A549 (cell line): Measurements from ENCODE around the gene BPIFB3. TPM values are rescaled to one million over a fixed set of nuclear protein-coding genes. Genes with fewer than 3 reads are reported as not detected.

Source experiments
- ATAC-seq, 2 experiments: fragments of 200-7000 bp in 1 of 2; fragments of >200 bp in 1 of 2; cut with Nextera tagmentation in 1 of 2; cut with Tn5 transposase in 1 of 2; 3 replicates each; pipeline versions ENCODE4 v1.8.0 to v1.9.1; 2018 to 2020; ENCODE audit warnings: mild to moderate bottlenecking in 1 of 2, moderate library complexity in 1 of 2
- CTCF ChIA-PET: fragments of 300-600 bp; sonication (Branson Sonifier 250); formaldehyde crosslinking; extraction: SDS; loops from one replicate; lab custom pipeline; 2021; ENCODE audit warnings: antibody characterized with exemption, inconsistent platforms; lab: Yijun Ruan, JAX
- POLR2A ChIA-PET: fragments of 350-600 bp; formaldehyde crosslinking; extraction: SDS; loops from one replicate; lab custom pipeline; 2021; ENCODE audit warnings: antibody characterized with exemption, inconsistent platforms; lab: Yijun Ruan, JAX
- DNase-seq, 2 experiments: peaks; one replicate each; pipeline versions ENCODE4 v3.0.0 to v3.0.0-alpha.2; 2011 to 2016; ENCODE audit warnings: low read depth in 1 of 2, low spot score in 1 of 2
- FAIRE-seq: peaks from 2 replicates; lab custom pipeline; 2011; peaks lifted over from hg19 to GRCh38; lab: Jason Lieb, UNC
- H3K27ac ChIP-seq, 2 experiments: fragments of >200 bp; sonication (Bioruptor Twin); formaldehyde crosslinking; 3 replicates each; pipeline ENCODE4 v1.5.1; 2016 to 2017
- H3K4me1 ChIP-seq: fragments of >200 bp; sonication (Bioruptor Twin); formaldehyde crosslinking; 3 replicates; pipeline ENCODE4 v1.6.1; 2016
- H3K4me2 ChIP-seq: fragments of >200 bp; sonication (Bioruptor Twin); formaldehyde crosslinking; 3 replicates; pipeline ENCODE4 v1.6.1; 2016
- H3K4me3 ChIP-seq: fragments of >200 bp; sonication (Bioruptor Twin); formaldehyde crosslinking; 3 replicates; pipeline ENCODE4 v1.5.1; 2016
- H3K9me3 ChIP-seq: fragments of >200 bp; sonication (Bioruptor Twin); formaldehyde crosslinking; 3 replicates; pipeline ENCODE4 v1.6.1; 2016
- BHLHE40 ChIP-seq: IDR thresholded peaks from 2 replicates; pipeline ENCODE4 v1.6.1; 2012; ENCODE audit warnings: low read depth, low read length, inconsistent platforms
- CBX2 ChIP-seq: fragments of 200-600 bp; sonication (generic); IDR thresholded peaks from 2 replicates; pipeline ENCODE4 v1.6.1; 2016; ENCODE audit warnings: low read depth, mild to moderate bottlenecking, borderline replicate concordance
- CBX8 ChIP-seq: fragments of 200-600 bp; sonication (generic); IDR thresholded peaks from 2 replicates; pipeline ENCODE4 v1.6.1; 2016
- CHD2 ChIP-seq: fragments of 150-350 bp; IDR thresholded peaks from 2 replicates; pipeline ENCODE4 v1.6.1; 2014; ENCODE audit warnings: low read length; ENCODE audit not compliant: partially characterized antibody
- CHD4 ChIP-seq: fragments of 200-600 bp; sonication (generic); IDR thresholded peaks from 2 replicates; pipeline ENCODE4 v1.6.1; 2016; ENCODE audit warnings: antibody characterized with exemption, mild to moderate bottlenecking, borderline replicate concordance
- EHMT2 ChIP-seq: fragments of 200-600 bp; sonication (generic); IDR thresholded peaks from 2 replicates; pipeline ENCODE4 v1.6.1; 2016; ENCODE audit warnings: antibody characterized with exemption, low read depth, mild to moderate bottlenecking, moderate library complexity
- EP300 ChIP-seq, 2 experiments: fragments of >200 bp; sonication (Bioruptor Twin); formaldehyde crosslinking; IDR thresholded peaks; 2 replicates in 1 of 2; 3 replicates in 1 of 2; pipeline ENCODE4 v1.6.1; 2016 to 2017
- ESRRA ChIP-seq: fragments of 150-350 bp; IDR thresholded peaks from 2 replicates; pipeline ENCODE4 v1.6.1; 2014; ENCODE audit warnings: mild to moderate bottlenecking, low read length, borderline replicate concordance
- FOSB ChIP-seq: fragments of 250-450 bp; sonication (Bioruptor Pico); IDR thresholded peaks from 2 replicates; pipeline ENCODE4 v1.5.0; 2020; ENCODE audit warnings: mild to moderate bottlenecking, moderate library complexity
- FOXS1 ChIP-seq: fragments of 250-450 bp; sonication (Bioruptor Pico); IDR thresholded peaks from 2 replicates; pipeline ENCODE4 v1.5.0; 2020; ENCODE audit warnings: mild to moderate bottlenecking, moderate library complexity
- HDAC2 ChIP-seq: fragments of 200-600 bp; sonication (generic); IDR thresholded peaks from 2 replicates; pipeline ENCODE4 v1.6.1; 2016
- HEYL ChIP-seq: fragments of 250-450 bp; sonication (Bioruptor Pico); IDR thresholded peaks from 2 replicates; pipeline ENCODE4 v1.8.0; 2021; ENCODE audit warnings: mild to moderate bottlenecking, moderate library complexity
- HOXA7 ChIP-seq: fragments of 250-450 bp; sonication (Bioruptor Pico); IDR thresholded peaks from 2 replicates; pipeline ENCODE4 v1.5.0; 2020; ENCODE audit warnings: mild to moderate bottlenecking, moderate library complexity
- HOXB13 ChIP-seq: fragments of 250-450 bp; sonication (Bioruptor Pico); IDR thresholded peaks from 2 replicates; pipeline ENCODE4 v1.5.0; 2020; ENCODE audit warnings: low read depth, mild to moderate bottlenecking, moderate library complexity
- HOXB5 ChIP-seq: fragments of 250-450 bp; sonication (Bioruptor Pico); IDR thresholded peaks from 2 replicates; pipeline ENCODE4 v1.5.0; 2020; ENCODE audit warnings: mild to moderate bottlenecking, moderate library complexity
- JUN ChIP-seq, 2 experiments: fragments of >200 bp; sonication (Bioruptor Twin); formaldehyde crosslinking; IDR thresholded peaks; 2 replicates in 1 of 2; 3 replicates in 1 of 2; pipeline ENCODE4 v1.6.1; 2016 to 2017
- JUNB ChIP-seq: fragments of >200 bp; sonication (Bioruptor Twin); formaldehyde crosslinking; IDR thresholded peaks from 2 replicates; pipeline ENCODE4 v1.6.1; 2016
- KDM5A ChIP-seq: fragments of 200-600 bp; sonication (generic); IDR thresholded peaks from 2 replicates; pipeline ENCODE4 v1.6.1; 2016; ENCODE audit warnings: antibody characterized with exemption, mild to moderate bottlenecking
- MAFK ChIP-seq: fragments of 450-650 bp; IDR thresholded peaks from 2 replicates; pipeline ENCODE4 v1.6.1; 2014; ENCODE audit not compliant: partially characterized antibody
- MYC ChIP-seq: IDR thresholded peaks from 2 replicates; pipeline ENCODE4 v1.6.1; 2012; ENCODE audit warnings: mild to moderate bottlenecking, inconsistent platforms, low read length, improper control_type of control experiment, borderline replicate concordance
- NFE2L2 ChIP-seq: fragments of 150-350 bp; conservative IDR thresholded peaks from 2 replicates; pipeline ENCODE4 v1.6.1; 2014; ENCODE audit warnings: low read length
- NPAS2 ChIP-seq: fragments of 250-450 bp; sonication (Bioruptor Pico); IDR thresholded peaks from 2 replicates; pipeline ENCODE4 v1.8.0; 2022; ENCODE audit warnings: mild to moderate bottlenecking, moderate library complexity, borderline replicate concordance
- PHF8 ChIP-seq: fragments of 200-600 bp; sonication (generic); IDR thresholded peaks from 2 replicates; pipeline ENCODE4 v1.6.1; 2016; ENCODE audit warnings: low read depth, mild to moderate bottlenecking, antibody characterized with exemption, moderate library complexity, borderline replicate concordance
- POLR2A ChIP-seq: IDR thresholded peaks from 2 replicates; pipeline ENCODE4 v1.6.1; 2012; ENCODE audit warnings: mild to moderate bottlenecking, low read length
- RAD21 ChIP-seq, 2 experiments: fragments of >200 bp in 1 of 2; sonication (Bioruptor Twin) in 1 of 2; formaldehyde crosslinking in 1 of 2; IDR thresholded peaks in 1 of 2; conservative IDR thresholded peaks in 1 of 2; 2 replicates in 1 of 2; 3 replicates in 1 of 2; pipeline ENCODE4 v1.6.1; 2012 to 2018; ENCODE audit warnings: inconsistent platforms in 1 of 2
- RARB ChIP-seq: fragments of 250-450 bp; sonication (Bioruptor Pico); IDR thresholded peaks from 2 replicates; pipeline ENCODE4 v1.8.0; 2021; ENCODE audit warnings: mild to moderate bottlenecking, moderate library complexity
- TFCP2L1 ChIP-seq: fragments of 250-450 bp; sonication (Bioruptor Pico); IDR thresholded peaks from 2 replicates; pipeline ENCODE4 v1.5.0; 2021; ENCODE audit warnings: mild to moderate bottlenecking
- ZFP36 ChIP-seq: fragments of 450-650 bp; IDR thresholded peaks from 2 replicates; pipeline ENCODE4 v1.6.1; 2014; ENCODE audit warnings: borderline replicate concordance; ENCODE audit not compliant: partially characterized antibody
- ZNF302 ChIP-seq: fragments of 250-450 bp; sonication (Bioruptor Pico); IDR thresholded peaks from 2 replicates; pipeline ENCODE4 v1.9.0; 2021; ENCODE audit warnings: inconsistent platforms, mild to moderate bottlenecking, moderate library complexity
- ZSCAN20 ChIP-seq: fragments of 250-450 bp; sonication (Bioruptor Pico); IDR thresholded peaks from 2 replicates; pipeline ENCODE4 v1.8.0; 2022; ENCODE audit warnings: mild to moderate bottlenecking, moderate library complexity
- WGBS: methylation state at CpG from one replicate; pipeline ENCODE4 v1.1.6; 2017; ENCODE audit errors: missing lambda C conversion rate; 5-methylcytosine and 5-hydroxymethylcytosine counted together
- polyA plus RNA-seq, 4 experiments: library from polyadenylated mRNA; depleted of rRNA in 3 of 4; stranded (reverse); fragments of >200 nt; fragmentation: RNase III in 1 of 4; extraction: RNeasy Plus Mini Kit Qiagen cat#74134 plus additional on column Dnase treatment in 1 of 4; gene quantifications; 2 replicates in 3 of 4; 3 replicates in 1 of 4; pipeline ENCODE4 v1.2.3, GENCODE V29; 2011 to 2017
- TF ChIP-seq, protein P1 (sequence below): fragments of >200 bp; sonication (Bioruptor Twin); formaldehyde crosslinking; IDR thresholded peaks from 2 replicates; pipeline ENCODE4 v1.6.1; 2016
- TF ChIP-seq, protein P2 (sequence below): fragments of 450-650 bp; IDR thresholded peaks from 2 replicates; pipeline ENCODE4 v1.6.1; 2014; ENCODE audit warnings: antibody characterized with exemption
- TF ChIP-seq, protein P3 (sequence below): fragments of 150-350 bp; IDR thresholded peaks from 2 replicates; pipeline ENCODE4 v1.6.1; 2014; ENCODE audit warnings: low read depth, mild to moderate bottlenecking, low read length

Gene BPIFB3
- polyA plus RNA-seq, 2 of the 4 experiments (the other 2 are of a cell fraction): not detected

- TF ChIP-seq HOXB13 (CRISPR knock-in tag) (no peak), TFCP2L1 (no peak), FOXS1 (no peak), NPAS2 (CRISPR knock-in tag) (no peak), CBX8 (no peak), HDAC2 (no peak), ESRRA (no peak), ZSCAN20 (no peak), JUNB (no peak), MYC (no peak), NFE2L2 (no peak)
- TF ChIP-seq, protein P1, sequence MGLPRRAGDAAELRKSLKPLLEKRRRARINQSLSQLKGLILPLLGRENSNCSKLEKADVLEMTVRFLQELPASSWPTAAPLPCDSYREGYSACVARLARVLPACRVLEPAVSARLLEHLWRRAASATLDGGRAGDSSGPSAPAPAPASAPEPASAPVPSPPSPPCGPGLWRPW: no peak
- TF ChIP-seq, protein P2, sequence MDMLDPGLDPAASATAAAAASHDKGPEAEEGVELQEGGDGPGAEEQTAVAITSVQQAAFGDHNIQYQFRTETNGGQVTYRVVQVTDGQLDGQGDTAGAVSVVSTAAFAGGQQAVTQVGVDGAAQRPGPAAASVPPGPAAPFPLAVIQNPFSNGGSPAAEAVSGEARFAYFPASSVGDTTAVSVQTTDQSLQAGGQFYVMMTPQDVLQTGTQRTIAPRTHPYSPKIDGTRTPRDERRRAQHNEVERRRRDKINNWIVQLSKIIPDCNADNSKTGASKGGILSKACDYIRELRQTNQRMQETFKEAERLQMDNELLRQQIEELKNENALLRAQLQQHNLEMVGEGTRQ: no peak
Observed at GRCh38 chr20:33061658-33062028, 7.9 kb downstream of the BPIFB3 start (continued).

- no peak for TF ChIP-seq PHF8
- no peak for TF ChIP-seq CHD4
- TF ChIP-seq ZNF302 (CRISPR knock-in tag): no peak
- TF ChIP-seq CHD2: no peak
- TF ChIP-seq EP300 (IDR thresholded peaks at IDR 0.05): no peak
- TF ChIP-seq EHMT2: no peak
- no peak for TF ChIP-seq HOXB5 (CRISPR knock-in tag)
- no peak for TF ChIP-seq HOXA7 (CRISPR knock-in tag)
- TF ChIP-seq, protein P2: no peak
- no peak for TF ChIP-seq ZFP36
- TF ChIP-seq RARB (CRISPR knock-in tag): no peak
- no peak for TF ChIP-seq JUNB
- ATAC-seq: no peak
Observed at GRCh38 chr20:33062105-33062824, 8.6 kb downstream of the BPIFB3 start.

DNA sequence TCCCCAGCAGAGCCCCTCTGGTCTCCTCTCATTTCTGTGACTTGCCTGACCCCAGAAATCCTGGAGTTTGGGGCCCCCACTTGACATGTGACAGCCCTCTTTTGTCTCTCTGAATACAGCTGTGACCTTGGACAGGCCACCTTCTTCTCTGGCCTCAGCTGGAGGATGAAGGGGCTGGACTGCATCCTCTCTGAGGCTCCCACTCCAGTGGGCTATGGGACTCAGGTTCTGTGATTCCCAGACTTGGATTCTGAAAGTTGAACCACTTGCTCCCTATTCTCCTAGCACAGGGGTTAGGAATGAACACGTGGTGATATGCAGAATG is 9.1 kb downstream of the BPIFB3 start:
- no peak for DNase-seq
- Histone ChIP-seq H3K27ac (no peak overlapping the region), H3K4me3 (no peak overlapping the region), H3K4me1 (no peaks in the 10 kb centered on the region)
- no peak for ATAC-seq
- CTCF ChIA-PET: interaction anchor here (0.6 to 1.7 kb wide), 4 partner anchors 9 to 411 kb away, joined by 3 to 4 read pairs (median 3); no protein-coding TSS in a partner anchor
- TF ChIP-seq HEYL (CRISPR knock-in tag) (no peak), ZSCAN20 (no peak), ZNF302 (CRISPR knock-in tag) (no peak), KDM5A (no peak), CBX2 (no peak), BHLHE40 (no peak), CBX8 (no peak), FOSB (CRISPR knock-in tag) (no peak), MAFK (no peak), ESRRA (no peak), RAD21 (conservative IDR thresholded peaks at IDR 0.05 in 1 of 2, IDR thresholded peaks at IDR 0.05 in 1 of 2) (no peak), POLR2A (no peak), ZFP36 (no peak), JUN (IDR thresholded peaks at IDR 0.05) (no peak)
- TF ChIP-seq, protein P1: no peak
- TF ChIP-seq, protein P3, sequence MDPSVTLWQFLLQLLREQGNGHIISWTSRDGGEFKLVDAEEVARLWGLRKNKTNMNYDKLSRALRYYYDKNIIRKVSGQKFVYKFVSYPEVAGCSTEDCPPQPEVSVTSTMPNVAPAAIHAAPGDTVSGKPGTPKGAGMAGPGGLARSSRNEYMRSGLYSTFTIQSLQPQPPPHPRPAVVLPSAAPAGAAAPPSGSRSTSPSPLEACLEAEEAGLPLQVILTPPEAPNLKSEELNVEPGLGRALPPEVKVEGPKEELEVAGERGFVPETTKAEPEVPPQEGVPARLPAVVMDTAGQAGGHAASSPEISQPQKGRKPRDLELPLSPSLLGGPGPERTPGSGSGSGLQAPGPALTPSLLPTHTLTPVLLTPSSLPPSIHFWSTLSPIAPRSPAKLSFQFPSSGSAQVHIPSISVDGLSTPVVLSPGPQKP: no peak
- TF ChIP-seq, all 56 proteins: peak for 0
- WGBS: 11% methylated on average over 1 of the region's 1 CpG
- Histone ChIP-seq H3K9me3 (no peaks in the 10 kb centered on the region), H3K4me2 (no peak overlapping the region)
- no peak for FAIRE-seq
- POLR2A ChIA-PET: no interaction called here

More at GRCh38 chr20:33062105-33062824, 8.6 kb downstream of the BPIFB3 start:
- 55% methylated on average over 9 of the region's 9 CpGs for WGBS
- CTCF ChIA-PET: interaction anchor here (0.6 to 1.7 kb wide), 4 partner anchors 9 to 410 kb away, joined by 3 to 4 read pairs (median 3); no protein-coding TSS in a partner anchor
- no peak overlapping the region for H3K4me3 ChIP-seq
- H3K4me1 ChIP-seq: no peaks in the 10 kb centered on the region
- DNase-seq (no peak), FAIRE-seq (no peak)
- no peak overlapping the region for H3K27ac ChIP-seq
- no peaks in the 10 kb centered on the region for H3K9me3 ChIP-seq
- POLR2A ChIA-PET: interaction anchor here (0.6 kb wide), 1 partner anchor 9 kb away, joined by 6 read pairs; no protein-coding TSS in a partner anchor
- H3K4me2 ChIP-seq: no peak overlapping the region
